Tibial nerve (tissue), 4 donors: ENCODE measurements around the gene OR2C3.

ENCODE experiments used
- CTCF ChIP-seq, 5 experiments: fragments of 200-600 bp in 3 of 5; fragments of 450-650 bp in 2 of 5; sonication (generic) in 3 of 5; IDR thresholded peaks; one replicate each; pipeline ENCODE4 v1.5.1; 2016 to 2019; ENCODE audit warnings: antibody characterized with exemption in 5 of 5, mild to moderate bottlenecking in 3 of 5, moderate library complexity in 2 of 5
- EP300 ChIP-seq, 2 donors: sonication (generic); formaldehyde crosslinking; IDR thresholded peaks; one replicate each; pipeline ENCODE4 v1.6.1; 2017; ENCODE audit warnings: antibody characterized with exemption in 2 of 2, mild to moderate bottlenecking in 1 of 2
- POLR2A ChIP-seq, 2 donors: fragments of 450-650 bp; IDR thresholded peaks; one replicate each; pipeline ENCODE4 v1.6.1; 2017; ENCODE audit warnings: antibody characterized with exemption in 2 of 2, mild to moderate bottlenecking in 2 of 2, moderate library complexity in 2 of 2

DNA sequence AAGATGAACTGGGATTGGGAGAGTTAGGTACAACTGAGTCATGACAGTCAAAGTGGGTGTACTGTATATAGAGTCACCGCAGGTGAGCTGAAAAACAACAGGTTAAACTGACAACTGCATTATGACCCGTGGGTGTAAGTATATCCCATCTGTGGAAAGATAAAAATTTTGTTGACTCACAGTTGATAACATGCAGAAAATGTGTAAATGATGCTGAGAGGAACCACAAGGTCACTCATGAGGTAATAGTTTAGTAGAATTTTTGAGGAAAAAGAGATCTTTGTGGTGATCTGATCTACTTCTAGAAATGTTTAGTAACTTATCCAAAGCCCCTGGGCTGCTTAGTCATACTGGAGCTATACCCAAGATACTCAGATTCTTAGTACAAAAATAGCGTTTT is 838 bp downstream of the OR2C3 start:
- TF ChIP-seq CTCF (IDR thresholded peaks at IDR 0.05) (no peak), POLR2A (IDR thresholded peaks at IDR 0.05) (no peak), EP300 (IDR thresholded peaks at IDR 0.05) (no peak)
